GM18870 (cell line): ENCODE data around the gene CD300LB.
"Not testable (repeated sequence)": the region's sequence is repeated elsewhere in the genome, so short reads cannot be mapped to it uniquely, and the experiment has no call there.

ENCODE experiments used
- ATAC-seq: cut with Tn5 transposase; IDR thresholded peaks from one replicate; pipeline ENCODE4 v1.9.1; 2021; ENCODE audit warnings: moderate library complexity; ENCODE audit not compliant: unreplicated experiment

CD300LB gene

GRCh38 chr17:74499992-74500391 lies 31.3 kb downstream of the CD300LB start:
- no peak for ATAC-seq

- no peak for ATAC-seq
These were observed 33.8 kb downstream of the CD300LB start for GRCh38 chr17:74497471-74497870.

- ATAC-seq = no peak
These were observed 37.9 kb downstream of the CD300LB start for GRCh38 chr17:74493331-74493833.

- ATAC-seq = no peak
These were observed 39.6 kb downstream of the CD300LB start for GRCh38 chr17:74491626-74492025.

GRCh38 chr17:74490716-74491115 lies 40.6 kb downstream of the CD300LB start:
- ATAC-seq = no peak

- not testable (repeated sequence) for ATAC-seq
These were observed 43.0 kb downstream of the CD300LB start for GRCh38 chr17:74488276-74488675.

GRCh38 chr17:74485841-74486240 lies 45.4 kb downstream of the CD300LB start:
- ATAC-seq = no peak

GRCh38 chr17:74485022-74485743 lies 46.1 kb downstream of the CD300LB start:
- no peak for ATAC-seq

- no peak for ATAC-seq
These were observed 47.2 kb downstream of the CD300LB start for GRCh38 chr17:74484066-74484465.

- no peak for ATAC-seq
These were observed 49.7 kb downstream of the CD300LB start for GRCh38 chr17:74481621-74482020.

GRCh38 chr17:74480290-74480689 lies 51.0 kb downstream of the CD300LB start:
- ATAC-seq = no peak

GRCh38 chr17:74478420-74479100 lies 52.7 kb downstream of the CD300LB start:
- no peak for ATAC-seq

- no peak for ATAC-seq
These were observed 53.9 kb downstream of the CD300LB start for GRCh38 chr17:74477411-74477810.

- ATAC-seq = no peak
These were observed 56.1 kb downstream of the CD300LB start for GRCh38 chr17:74475189-74475588.

GRCh38 chr17:74474043-74474792 lies 57.1 kb downstream of the CD300LB start:
- no peak for ATAC-seq

- no peak for ATAC-seq
These were observed 58.0 kb downstream of the CD300LB start for GRCh38 chr17:74473294-74473693.

GRCh38 chr17:74472890-74473289 lies 58.4 kb downstream of the CD300LB start:
- ATAC-seq = no peak

- no peak for ATAC-seq
These were observed 59.9 kb downstream of the CD300LB start for GRCh38 chr17:74471341-74471740.
